ENCODE measurements around the gene BOC.

DNA sequence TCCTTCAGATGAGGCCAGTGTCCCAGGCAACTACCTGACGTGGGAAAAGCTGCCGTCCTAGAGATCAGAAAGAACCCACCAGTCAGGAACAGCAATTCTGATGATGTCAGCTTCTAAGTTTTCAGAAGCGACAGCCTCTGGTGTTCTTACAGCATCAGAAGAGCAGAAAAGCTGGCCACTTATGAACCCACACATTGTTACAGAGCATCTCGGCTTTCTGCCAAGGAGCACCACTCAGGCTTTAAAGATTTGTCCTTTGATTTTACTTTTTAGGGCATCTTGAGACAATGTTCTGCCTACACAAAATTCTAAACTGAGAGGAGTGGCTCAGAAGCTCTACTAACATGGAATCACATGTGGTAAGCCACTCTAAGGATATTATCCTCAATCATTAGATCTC is 49.7 kb upstream of the BOC start:
- TF ChIP-seq CTCF (IDR thresholded peaks at IDR 0.05) (no peak), POLR2A (IDR thresholded peaks at IDR 0.05) (no peak)
